MV-4-11 (cell line): ENCODE results near the gene STARD9.
"Not testable (repeated sequence)": the region's sequence is repeated elsewhere in the genome, so short reads cannot be mapped to it uniquely, and the experiment has no call there.

Experiments
- DNase-seq: peaks from one replicate; lab custom pipeline; 2025; lab: John Stamatoyannopoulos, UW

The STARD9 gene

GRCh38 chr15:42729409-42729808 lies 154.0 kb downstream of the STARD9 start:
- DNase-seq: peak; percentile 32

GRCh38 chr15:42730135-42730534 lies 154.7 kb downstream of the STARD9 start:
- peak; percentile 71 for DNase-seq

GRCh38 chr15:42730536-42730935 lies 155.1 kb downstream of the STARD9 start:
- DNase-seq: no peak

DNA sequence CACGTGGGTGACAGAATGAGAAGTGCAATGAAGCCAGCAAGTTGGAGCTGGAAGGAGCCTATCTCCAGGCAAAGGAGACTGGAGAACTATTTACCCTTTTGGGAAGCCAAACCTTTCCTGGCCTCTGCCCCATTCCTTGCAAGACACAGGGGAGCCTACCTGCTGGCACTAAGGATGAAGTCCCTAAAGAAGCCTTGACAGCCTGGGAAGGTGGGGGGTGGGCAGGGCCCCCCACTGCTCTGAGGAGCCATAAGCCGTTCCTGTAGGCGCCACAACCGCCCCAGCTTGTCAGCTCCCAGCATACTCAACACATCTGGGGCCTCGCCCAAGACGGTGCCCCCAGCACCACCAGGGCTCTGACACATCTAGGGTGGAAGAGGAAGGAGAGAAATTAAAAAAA lies 156.1 kb downstream of the STARD9 start:
- no peak for DNase-seq

GRCh38 chr15:42732095-42732827 lies 156.9 kb downstream of the STARD9 start:
- DNase-seq: no peak

DNA sequence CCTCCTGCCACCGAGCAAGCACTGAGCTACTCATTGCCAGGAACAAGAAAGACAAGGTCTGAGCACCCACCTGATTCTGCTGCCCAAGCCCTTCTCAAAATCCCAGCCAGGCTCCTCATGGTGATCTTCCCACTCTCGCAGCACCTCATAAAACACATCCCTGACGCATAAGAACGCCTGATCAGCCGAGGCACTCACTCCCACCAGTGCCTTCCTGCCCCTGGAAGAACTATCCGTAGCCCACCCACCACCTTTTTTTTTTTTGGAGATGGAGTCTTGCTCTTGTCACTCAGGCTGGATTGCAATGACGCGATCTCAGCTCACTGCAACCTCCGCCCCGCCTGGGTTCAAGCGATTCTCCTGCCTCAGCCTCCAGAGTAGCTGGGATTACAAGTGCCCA lies 157.6 kb downstream of the STARD9 start:
- DNase-seq: no peak

GRCh38 chr15:42734076-42734672 lies 158.8 kb downstream of the STARD9 start:
- DNase-seq: no peak

- no peak for DNase-seq
Measured at GRCh38 chr15:42735382-42736165, 160.2 kb downstream of the STARD9 start.

DNA sequence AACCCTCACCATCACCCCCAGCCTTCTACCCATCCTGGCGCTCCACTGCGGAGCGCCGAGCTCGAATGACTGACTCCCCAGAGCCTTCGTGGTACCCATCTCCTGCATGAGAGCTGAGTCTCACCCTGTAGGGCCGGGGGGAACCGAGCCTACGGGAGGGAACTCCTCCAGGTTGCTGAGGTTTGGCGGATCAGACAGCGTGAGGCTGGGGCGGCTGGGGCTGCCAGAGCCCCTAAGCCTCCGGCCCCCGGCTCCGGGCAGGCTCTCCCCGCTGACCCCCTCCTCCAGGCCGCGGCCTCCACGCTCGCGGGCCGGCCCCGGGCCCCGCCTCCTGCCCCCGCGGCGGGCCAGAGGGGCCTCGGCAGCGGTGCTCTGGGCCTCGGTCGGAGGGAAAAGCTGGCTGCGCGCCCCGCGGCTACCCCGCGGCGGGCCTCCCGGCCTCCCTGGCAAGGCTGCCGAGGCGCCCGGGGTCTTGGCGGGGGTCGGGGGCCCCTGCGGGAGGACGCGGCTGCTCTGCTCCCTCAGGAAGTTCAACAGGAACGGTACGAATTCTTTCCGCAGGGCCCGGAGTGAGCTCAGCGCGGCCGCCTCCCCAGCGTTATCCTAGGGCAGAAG lies 160.9 kb downstream of the STARD9 start:
- DNase-seq: no peak

- peak; percentile 76 for DNase-seq
Measured at GRCh38 chr15:42736793-42737528, 161.6 kb downstream of the STARD9 start, which contains the start of gene CDAN1. Gene CDAN1 (minus strand): TSS chr15:42737128. CDS start chr15:42737102, 26 bp downstream.

- no peak for DNase-seq
Measured at GRCh38 chr15:42737529-42738328, 162.3 kb downstream of the STARD9 start.

DNA sequence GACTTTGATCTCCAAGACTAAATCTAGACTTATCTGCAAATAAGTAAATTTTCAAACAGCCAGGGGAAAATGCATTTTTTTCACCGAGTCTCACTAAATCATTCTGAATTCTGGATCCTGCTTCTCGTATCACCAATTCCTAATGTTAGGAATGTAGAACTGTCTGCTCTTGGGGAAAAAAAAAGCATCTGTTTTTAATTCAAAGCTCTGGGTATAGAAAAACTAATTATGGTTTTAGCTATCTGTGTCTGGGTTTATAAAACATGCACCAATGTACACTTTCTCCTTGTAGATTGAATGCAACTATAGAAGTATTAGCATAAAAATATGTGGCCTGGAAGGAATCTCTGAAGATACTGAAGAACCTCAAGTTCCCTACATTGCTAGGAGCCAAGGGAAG lies 166.3 kb downstream of the STARD9 start:
- no peak for DNase-seq

- DNase-seq: no peak
Measured at GRCh38 chr15:42742149-42742548, 166.7 kb downstream of the STARD9 start.

GRCh38 chr15:42744195-42744594 lies 168.8 kb downstream of the STARD9 start:
- no peak for DNase-seq

GRCh38 chr15:42749266-42749665 lies 173.9 kb downstream of the STARD9 start:
- DNase-seq: no peak

GRCh38 chr15:42750306-42750705 lies 174.9 kb downstream of the STARD9 start:
- DNase-seq: no peak

- DNase-seq: no peak
Measured at GRCh38 chr15:42759093-42759492, 183.7 kb downstream of the STARD9 start.

DNA sequence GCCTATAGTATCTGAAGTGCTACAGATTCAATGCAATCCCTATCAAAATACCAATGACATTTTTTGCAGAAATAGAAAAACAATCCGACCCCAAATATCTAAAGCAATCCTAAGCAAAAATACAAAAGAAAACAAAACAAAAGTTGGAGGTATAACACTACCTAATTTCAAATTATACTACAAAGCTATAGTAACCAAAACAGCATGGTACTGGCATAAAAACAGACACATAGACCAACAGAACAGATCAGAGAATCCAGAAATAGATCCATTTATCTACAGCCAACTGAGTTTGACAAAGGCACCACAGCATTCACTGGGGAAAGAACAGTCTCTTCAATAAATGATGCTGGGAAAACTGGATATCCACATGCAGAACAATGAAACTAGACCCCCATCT lies 185.4 kb downstream of the STARD9 start:
- DNase-seq: no peak

DNA sequence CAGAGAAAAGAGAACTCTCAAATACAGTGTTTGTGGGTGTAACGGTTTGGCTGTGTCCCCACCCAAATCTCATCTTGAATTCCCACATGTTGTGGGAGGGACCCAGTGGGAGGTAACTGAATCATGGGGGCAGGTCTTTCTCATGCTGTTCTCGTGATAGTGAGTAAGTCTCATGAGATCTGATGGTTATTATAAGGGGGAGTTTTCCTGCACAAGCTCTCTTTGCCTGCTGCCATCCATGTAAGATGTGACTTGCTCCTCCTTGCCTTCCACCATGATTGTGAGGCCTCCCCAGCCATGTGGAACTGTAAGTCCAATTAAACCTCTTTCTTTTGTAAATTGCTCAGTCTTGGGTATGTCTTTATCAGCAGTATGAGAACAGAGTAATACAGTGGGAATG lies 186.4 kb downstream of the STARD9 start:
- not testable (repeated sequence) for DNase-seq

- DNase-seq: not testable (repeated sequence)
Measured at GRCh38 chr15:42764154-42764731, 188.8 kb downstream of the STARD9 start.
